HG02642 (cell line): ENCODE data around the gene TIMM23B.
"Not testable (repeated sequence)": the region's sequence is repeated elsewhere in the genome, so short reads cannot be mapped to it uniquely, and the experiment has no call there.

Experiments used
- ATAC-seq: cut with Tn5 transposase; IDR thresholded peaks from one replicate; pipeline ENCODE4 v1.9.1; 2021; ENCODE audit warnings: mild to moderate bottlenecking; ENCODE audit not compliant: unreplicated experiment, poor library complexity

The TIMM23B gene

GRCh38 chr10:49941447-49942338 is at the start of gene TIMM23B, which contains the start of gene PARG:
Gene TIMM23B, plus strand, starts transcription at chr10:49942053. Its CDS starts 142 bp downstream, at chr10:49942195.
Gene PARG, minus strand, starts transcription at chr10:49942027. Its CDS starts 302 bp downstream, at chr10:49941725.
- ATAC-seq: peak; percentile 73

GRCh38 chr10:49899999-49900398 is 41.9 kb upstream of the TIMM23B start:
- ATAC-seq: not testable (repeated sequence)

- not testable (repeated sequence) for ATAC-seq
Measured at GRCh38 chr10:49900406-49900805, 41.4 kb upstream of the TIMM23B start.

- not testable (repeated sequence) for ATAC-seq
Measured at GRCh38 chr10:49903829-49904228, 38.0 kb upstream of the TIMM23B start.

GRCh38 chr10:49908290-49909080 is 33.4 kb upstream of the TIMM23B start:
- not testable (repeated sequence) for ATAC-seq

GRCh38 chr10:49910295-49910694 is 31.6 kb upstream of the TIMM23B start:
- ATAC-seq: not testable (repeated sequence)

GRCh38 chr10:49916451-49916850 is 25.4 kb upstream of the TIMM23B start:
- ATAC-seq: not testable (repeated sequence)

GRCh38 chr10:49917927-49918326 is 23.9 kb upstream of the TIMM23B start:
- ATAC-seq: not testable (repeated sequence)

- not testable (repeated sequence) for ATAC-seq
Measured at GRCh38 chr10:49922041-49922440, 19.8 kb upstream of the TIMM23B start.

- ATAC-seq: not testable (repeated sequence)
Measured at GRCh38 chr10:49923572-49923971, 18.3 kb upstream of the TIMM23B start.

GRCh38 chr10:49931276-49931675 is 10.6 kb upstream of the TIMM23B start:
- ATAC-seq: not testable (repeated sequence)

GRCh38 chr10:49931959-49932728 is 9.7 kb upstream of the TIMM23B start:
- ATAC-seq: not testable (repeated sequence)

GRCh38 chr10:49942339-49942705 is 469 bp downstream of the TIMM23B start:
- ATAC-seq: peak; percentile 19

GRCh38 chr10:49943607-49944006 is 1.8 kb downstream of the TIMM23B start:
- not testable (repeated sequence) for ATAC-seq

GRCh38 chr10:49948142-49948541 is 6.3 kb downstream of the TIMM23B start:
- ATAC-seq: peak; percentile 80

- not testable (repeated sequence) for ATAC-seq
Measured at GRCh38 chr10:49948737-49949136, 6.9 kb downstream of the TIMM23B start.

- ATAC-seq: not testable (repeated sequence)
Measured at GRCh38 chr10:49952006-49952405, 10.2 kb downstream of the TIMM23B start.

GRCh38 chr10:49953122-49953521 is 11.3 kb downstream of the TIMM23B start:
- ATAC-seq: not testable (repeated sequence)

- ATAC-seq: not testable (repeated sequence)
Measured at GRCh38 chr10:49970331-49970857, 28.5 kb downstream of the TIMM23B start.

- not testable (repeated sequence) for ATAC-seq
Measured at GRCh38 chr10:49971466-49971865, 29.6 kb downstream of the TIMM23B start.
